ENCODE data around the gene SKIC8.

The SKIC8 gene

GRCh38 chr15:78301828-78302227 is 2.4 kb upstream of the SKIC8 start:
- no peak for FAIRE-seq
- DNase-seq (ENCODE audit: insufficient read length, low spot score): no peak

GRCh38 chr15:78301326-78301725 is 1.9 kb upstream of the SKIC8 start:
- no peak for DNase-seq (ENCODE audit: insufficient read length, low spot score)
- no peak for FAIRE-seq

- DNase-seq (ENCODE audit: insufficient read length, low spot score) (no peak), FAIRE-seq (no peak)
Measured at GRCh38 chr15:78292219-78292618, 7.2 kb downstream of the SKIC8 start.

GRCh38 chr15:78291698-78292097 is 7.7 kb downstream of the SKIC8 start:
- no peak for DNase-seq (ENCODE audit: insufficient read length, low spot score)
- no peak for FAIRE-seq

GRCh38 chr15:78291052-78291451 is 8.4 kb downstream of the SKIC8 start:
- FAIRE-seq: no peak

GRCh38 chr15:78290222-78290621 is 9.2 kb downstream of the SKIC8 start:
- DNase-seq (ENCODE audit: insufficient read length, low spot score) (no peak), FAIRE-seq (no peak)

More at GRCh38 chr15:78291052-78291451, 8.4 kb downstream of the SKIC8 start:
- DNase-seq (ENCODE audit: insufficient read length, low spot score): no peak

GRCh38 chr15:78284758-78285157 is 14.7 kb downstream of the SKIC8 start:
- FAIRE-seq (no peak), DNase-seq (ENCODE audit: insufficient read length, low spot score) (no peak)

- no peak for DNase-seq (ENCODE audit: insufficient read length, low spot score)
- FAIRE-seq: no peak
Measured at GRCh38 chr15:78282324-78282723, 17.1 kb downstream of the SKIC8 start.

- FAIRE-seq: no peak
- no peak for DNase-seq (ENCODE audit: insufficient read length, low spot score)
Measured at GRCh38 chr15:78280319-78281072, 18.9 kb downstream of the SKIC8 start.

GRCh38 chr15:78276064-78276943 is 23.1 kb downstream of the SKIC8 start:
- FAIRE-seq (no peak), DNase-seq (ENCODE audit: insufficient read length, low spot score) (no peak)

- FAIRE-seq (no peak), DNase-seq (ENCODE audit: insufficient read length, low spot score) (no peak)
Measured at GRCh38 chr15:78274994-78275393, 24.4 kb downstream of the SKIC8 start.

- FAIRE-seq (no peak), DNase-seq (ENCODE audit: insufficient read length, low spot score) (no peak)
Measured at GRCh38 chr15:78272776-78273175, 26.6 kb downstream of the SKIC8 start.

- no peak for FAIRE-seq
- no peak for DNase-seq (ENCODE audit: insufficient read length, low spot score)
Measured at GRCh38 chr15:78272316-78272715, 27.1 kb downstream of the SKIC8 start.

GRCh38 chr15:78266806-78267205 is 32.6 kb downstream of the SKIC8 start:
- FAIRE-seq: no peak
- DNase-seq (ENCODE audit: insufficient read length, low spot score): no peak

GRCh38 chr15:78266229-78266628 is 33.2 kb downstream of the SKIC8 start:
- no peak for FAIRE-seq
- DNase-seq (ENCODE audit: insufficient read length, low spot score): no peak

- FAIRE-seq: no peak
- no peak for DNase-seq (ENCODE audit: insufficient read length, low spot score)
Measured at GRCh38 chr15:78265752-78266224, 33.6 kb downstream of the SKIC8 start.

- DNase-seq (ENCODE audit: insufficient read length, low spot score): no peak
- no peak for FAIRE-seq
Measured at GRCh38 chr15:78265137-78265460, 34.3 kb downstream of the SKIC8 start.

- DNase-seq (ENCODE audit: insufficient read length, low spot score) (no peak), FAIRE-seq (no peak)
Measured at GRCh38 chr15:78264304-78265136, 34.9 kb downstream of the SKIC8 start, which contains the start of gene DNAJA4. TSS of gene DNAJA4 (plus strand) at chr15:78264562. CDS start at chr15:78264764, 202 bp downstream.

GRCh38 chr15:78263907-78264303 is 35.5 kb downstream of the SKIC8 start:
- DNase-seq (ENCODE audit: insufficient read length, low spot score) (no peak), FAIRE-seq (no peak)

- FAIRE-seq: no peak
Measured at GRCh38 chr15:78263351-78263781, 36.0 kb downstream of the SKIC8 start.

GRCh38 chr15:78261062-78261461 is 38.3 kb downstream of the SKIC8 start:
- DNase-seq (ENCODE audit: insufficient read length, low spot score): no peak
- FAIRE-seq: no peak

More at GRCh38 chr15:78263351-78263781, 36.0 kb downstream of the SKIC8 start:
- no peak for DNase-seq (ENCODE audit: insufficient read length, low spot score)
